ENCODE data around the gene NOXRED1. TPM values are rescaled to one million over a fixed set of nuclear protein-coding genes. Genes with fewer than 3 reads are reported as not detected.
A peak's percentile ranks its signal among the peaks of the same experiment; 100 is the strongest.

NOXRED1 gene
- total RNA-seq, 1 donor from 2014 or later = 0.35 TPM

DNA sequence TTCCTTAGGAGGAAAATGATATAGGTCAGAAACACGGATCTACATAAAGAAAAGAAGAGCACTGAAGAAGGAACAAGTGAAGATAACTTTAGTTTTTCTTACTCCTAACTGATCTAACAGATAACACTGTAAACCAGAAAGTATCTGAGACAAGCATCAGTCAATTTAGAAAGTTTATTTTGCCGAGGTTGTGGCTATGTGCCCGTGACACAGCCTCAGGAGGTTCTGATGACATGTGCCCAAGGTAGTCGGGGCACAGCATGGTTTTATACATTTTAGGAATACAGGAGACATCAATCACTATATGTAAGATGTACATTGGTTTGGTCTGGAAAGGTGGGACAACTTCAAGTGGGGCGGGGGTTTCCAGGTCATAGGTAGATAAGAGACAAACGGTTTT, 23.1 kb downstream of the NOXRED1 start:
- no peaks in the 10 kb centered on the region for H3K9me3 Mint-ChIP-seq (ENCODE audit: unreplicated experiment)

DNA sequence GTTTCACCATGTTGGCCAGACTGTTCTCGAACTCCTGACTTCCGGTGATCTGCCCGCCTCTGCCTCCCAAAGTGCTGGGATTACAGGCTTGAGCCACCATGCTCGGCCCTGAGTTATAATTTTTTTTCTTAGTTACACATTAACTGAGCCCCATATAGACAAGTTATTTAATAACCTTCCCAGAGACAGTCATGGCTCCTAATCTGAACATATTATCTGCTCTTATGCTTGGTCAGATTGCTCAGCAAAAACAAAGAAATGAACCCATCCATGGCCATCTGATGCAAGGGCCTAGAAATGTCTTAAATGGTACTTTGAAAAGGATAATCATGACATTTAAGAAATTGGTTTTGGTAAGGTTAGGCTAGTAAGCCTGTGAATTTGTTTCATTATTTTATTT, 33.1 kb downstream of the NOXRED1 start:
- Mint-ChIP-seq H3K9me3 (ENCODE audit: unreplicated experiment) (no peaks in the 10 kb centered on the region), H3K4me1 (ENCODE audit: unreplicated experiment) (no peaks in the 10 kb centered on the region), H3K4me3 (ENCODE audit: unreplicated experiment) (no peak overlapping the region), H3K27ac (ENCODE audit: unreplicated experiment) (no peak overlapping the region), H3K27me3 (ENCODE audit: unreplicated experiment) (no peaks in the 10 kb centered on the region), H3K36me3 (ENCODE audit: unreplicated experiment) (no peaks in the 10 kb centered on the region)
- TF ChIP-seq, protein P1, sequence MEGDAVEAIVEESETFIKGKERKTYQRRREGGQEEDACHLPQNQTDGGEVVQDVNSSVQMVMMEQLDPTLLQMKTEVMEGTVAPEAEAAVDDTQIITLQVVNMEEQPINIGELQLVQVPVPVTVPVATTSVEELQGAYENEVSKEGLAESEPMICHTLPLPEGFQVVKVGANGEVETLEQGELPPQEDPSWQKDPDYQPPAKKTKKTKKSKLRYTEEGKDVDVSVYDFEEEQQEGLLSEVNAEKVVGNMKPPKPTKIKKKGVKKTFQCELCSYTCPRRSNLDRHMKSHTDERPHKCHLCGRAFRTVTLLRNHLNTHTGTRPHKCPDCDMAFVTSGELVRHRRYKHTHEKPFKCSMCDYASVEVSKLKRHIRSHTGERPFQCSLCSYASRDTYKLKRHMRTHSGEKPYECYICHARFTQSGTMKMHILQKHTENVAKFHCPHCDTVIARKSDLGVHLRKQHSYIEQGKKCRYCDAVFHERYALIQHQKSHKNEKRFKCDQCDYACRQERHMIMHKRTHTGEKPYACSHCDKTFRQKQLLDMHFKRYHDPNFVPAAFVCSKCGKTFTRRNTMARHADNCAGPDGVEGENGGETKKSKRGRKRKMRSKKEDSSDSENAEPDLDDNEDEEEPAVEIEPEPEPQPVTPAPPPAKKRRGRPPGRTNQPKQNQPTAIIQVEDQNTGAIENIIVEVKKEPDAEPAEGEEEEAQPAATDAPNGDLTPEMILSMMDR (IDR thresholded peaks at IDR 0.05) = no peak
- no peak for DNase-seq (ENCODE audit: extremely low spot score, unreplicated experiment)

More for the DNA sequence above, 23.1 kb downstream of the NOXRED1 start:
- no peak overlapping the region for H3K4me3 Mint-ChIP-seq (ENCODE audit: unreplicated experiment)
- DNase-seq (ENCODE audit: extremely low spot score, unreplicated experiment) = no peak
- no peaks in the 10 kb centered on the region for H3K36me3 Mint-ChIP-seq (ENCODE audit: unreplicated experiment)
- H3K27ac Mint-ChIP-seq (ENCODE audit: unreplicated experiment) = no peak overlapping the region
- TF ChIP-seq, protein P1 (IDR thresholded peaks at IDR 0.05) = no peak
- peaks cover 6% of the 10 kb centered on the region for H3K27me3 Mint-ChIP-seq (ENCODE audit: unreplicated experiment)
- no peaks in the 10 kb centered on the region for H3K4me1 Mint-ChIP-seq (ENCODE audit: unreplicated experiment)

DNA sequence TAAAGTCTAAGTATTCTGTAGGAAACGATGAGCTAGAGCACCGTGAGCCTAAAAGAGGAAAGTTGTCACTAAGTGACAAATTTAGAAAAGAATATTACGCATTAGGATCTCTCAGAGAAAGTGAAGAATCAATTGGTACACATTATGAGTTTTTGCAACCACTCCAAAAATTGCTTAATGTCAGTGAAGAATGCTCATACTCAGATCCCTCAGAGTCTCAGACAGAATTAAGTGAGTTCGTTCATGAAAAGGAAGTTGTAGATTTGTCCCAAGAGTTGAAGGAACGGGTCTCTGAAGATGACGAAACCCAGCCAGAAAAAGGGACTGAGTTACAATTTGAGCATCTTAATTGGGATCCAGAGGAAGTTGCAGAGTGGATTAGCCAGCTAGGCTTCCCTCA, 44.6 kb downstream of the NOXRED1 start:
- TF ChIP-seq, protein P1 (IDR thresholded peaks at IDR 0.05) = no peak
- Mint-ChIP-seq H3K4me1 (ENCODE audit: unreplicated experiment) (peaks cover 19% of the 10 kb centered on the region), H3K27me3 (ENCODE audit: unreplicated experiment) (no peaks in the 10 kb centered on the region), H3K9me3 (ENCODE audit: unreplicated experiment) (no peaks in the 10 kb centered on the region), H3K27ac (ENCODE audit: unreplicated experiment) (no peak overlapping the region), H3K36me3 (ENCODE audit: unreplicated experiment) (peaks cover 3% of the 10 kb centered on the region), H3K4me3 (ENCODE audit: unreplicated experiment) (no peak overlapping the region)
- no peak for DNase-seq (ENCODE audit: extremely low spot score, unreplicated experiment)

DNA sequence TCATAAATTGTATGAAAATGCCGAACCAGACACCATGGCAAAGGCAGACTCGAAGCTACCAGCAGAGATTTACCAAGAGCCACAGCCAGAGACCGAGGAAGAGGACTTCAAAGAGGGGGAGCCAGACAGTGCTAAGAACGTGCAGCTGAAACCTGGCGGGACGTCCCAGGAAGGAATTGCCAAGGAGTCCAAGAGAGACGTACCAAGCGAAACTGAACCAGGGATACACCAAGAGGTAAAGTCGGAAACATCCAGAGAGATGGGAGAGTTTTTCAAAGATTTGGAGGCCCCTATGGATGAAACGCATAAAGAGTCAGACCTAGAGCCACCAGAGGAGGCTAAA, 45.9 kb downstream of the NOXRED1 start:
- Mint-ChIP-seq H3K27ac (ENCODE audit: unreplicated experiment) (no peak overlapping the region), H3K4me1 (ENCODE audit: unreplicated experiment) (peaks cover 28% of the 10 kb centered on the region), H3K9me3 (ENCODE audit: unreplicated experiment) (no peaks in the 10 kb centered on the region), H3K4me3 (ENCODE audit: unreplicated experiment) (no peak overlapping the region), H3K36me3 (ENCODE audit: unreplicated experiment) (peaks cover 7% of the 10 kb centered on the region), H3K27me3 (ENCODE audit: unreplicated experiment) (no peaks in the 10 kb centered on the region)
- TF ChIP-seq, protein P1 (IDR thresholded peaks at IDR 0.05) = no peak
- DNase-seq (ENCODE audit: extremely low spot score, unreplicated experiment) = no peak

DNA sequence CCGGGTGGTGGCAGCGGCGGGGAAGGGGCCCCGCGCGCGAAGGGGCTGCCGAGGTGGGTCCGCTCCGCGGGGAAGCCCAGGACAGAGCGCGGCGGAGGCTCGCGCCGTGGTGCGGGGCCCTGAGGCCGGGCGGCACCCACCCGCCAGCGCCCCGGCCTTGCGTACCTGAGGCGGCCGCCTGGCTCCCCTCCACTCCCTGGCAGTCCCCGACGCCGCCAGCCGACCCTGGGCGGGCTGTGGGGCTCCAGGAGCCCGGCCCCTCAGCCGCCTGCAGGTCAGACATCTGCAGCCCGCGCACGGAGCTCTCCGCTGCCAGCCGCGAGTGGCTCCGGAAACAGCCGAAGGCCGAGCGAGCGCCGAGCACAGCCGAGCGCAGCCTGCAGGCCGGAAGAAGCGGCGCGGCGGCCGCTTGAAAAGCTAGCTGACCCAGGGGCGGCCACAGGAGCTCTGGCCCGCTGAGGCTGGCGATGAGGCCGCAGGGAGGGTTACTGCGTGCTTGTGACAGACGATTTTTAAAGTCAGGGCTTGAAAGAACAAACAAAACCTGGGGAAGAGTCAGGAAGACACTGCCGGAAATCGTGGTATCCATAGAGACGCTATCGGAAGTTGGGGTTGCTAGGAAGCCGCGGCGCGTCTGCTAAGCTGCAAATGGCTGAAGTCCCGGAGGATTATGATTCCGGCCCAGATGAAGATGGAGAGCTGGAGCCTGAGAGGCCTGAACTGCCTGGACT, 46.4 kb downstream of the NOXRED1 start, which contains the start of the genes SAMD15 and TMED8:
SAMD15 (plus strand) TSS at position 609 of the 731 bp plus-strand sequence; CDS start at position 649, 40 bp downstream.
TMED8 (minus strand) TSS at position 324 of the 731 bp plus-strand sequence; CDS start at position 283, 41 bp downstream.
- TF ChIP-seq, protein P1 (IDR thresholded peaks at IDR 0.05) = peak; percentile 31
- no peaks in the 10 kb centered on the region for H3K9me3 Mint-ChIP-seq (ENCODE audit: unreplicated experiment)
- peaks cover 7% of the 10 kb centered on the region for H3K36me3 Mint-ChIP-seq (ENCODE audit: unreplicated experiment)
- peaks cover 32% of the 10 kb centered on the region for H3K4me1 Mint-ChIP-seq (ENCODE audit: unreplicated experiment)
- DNase-seq (ENCODE audit: extremely low spot score, unreplicated experiment) = peak; percentile 93
- H3K4me3 Mint-ChIP-seq (ENCODE audit: unreplicated experiment) = peak within 1 kb of the TSS; percentile 87
- H3K27me3 Mint-ChIP-seq (ENCODE audit: unreplicated experiment) = no peaks in the 10 kb centered on the region
- peak within 1 kb of the TSS; percentile 87 for H3K27ac Mint-ChIP-seq (ENCODE audit: unreplicated experiment)

All from osteocyte (in vitro differentiated cells).